ENCODE measurements around the gene NLRP12.
"Not testable (repeated sequence)": the region's sequence is repeated elsewhere in the genome, so short reads cannot be mapped to it uniquely, and the experiment has no call there.

NLRP12 gene

DNA sequence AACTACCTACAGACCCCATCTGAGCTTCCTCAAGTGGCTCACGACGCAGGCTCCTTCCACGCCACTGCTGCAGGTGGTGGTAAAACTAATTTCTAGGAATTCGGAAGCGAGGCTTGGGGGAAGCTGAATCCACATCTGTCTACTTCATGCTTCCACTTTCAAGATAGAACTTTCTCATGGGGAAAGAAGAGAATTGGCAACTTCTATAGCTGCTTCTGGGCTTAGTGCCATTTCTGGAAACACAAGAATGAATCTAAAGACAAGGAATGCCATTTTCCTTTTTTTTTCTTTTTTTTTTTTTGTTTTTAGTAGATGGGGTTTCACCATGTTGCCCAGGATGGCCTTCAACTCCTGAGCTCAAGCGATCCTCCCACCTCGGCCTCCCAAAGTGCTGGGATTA is 2.8 kb upstream of the NLRP12 start:
- no peak for DNase-seq

- no peak for DNase-seq
Measured at GRCh38 chr19:53823380-53824120, 564 bp downstream of the NLRP12 start.

GRCh38 chr19:53819861-53820260 is 4.3 kb downstream of the NLRP12 start:
- no peak for DNase-seq

DNA sequence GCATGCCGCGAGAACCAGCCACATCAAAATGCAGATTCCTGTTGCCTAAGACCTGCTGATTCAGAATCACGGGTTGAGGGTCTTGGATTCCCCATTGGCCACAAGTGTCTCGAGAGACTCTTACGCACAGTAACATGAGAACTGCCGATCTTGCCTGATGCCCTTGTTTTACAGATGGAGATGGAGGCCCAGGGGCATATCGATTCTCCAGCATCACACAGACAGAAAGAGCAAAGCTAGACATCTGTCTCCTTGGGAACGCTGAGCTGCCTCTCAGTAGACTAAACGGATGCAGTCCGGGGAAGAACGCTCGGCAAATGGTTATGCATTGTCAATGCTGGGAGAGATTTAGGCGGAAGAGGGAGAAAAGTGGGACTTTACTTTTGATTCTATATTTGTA is 5.4 kb downstream of the NLRP12 start:
- DNase-seq, result no peak

GRCh38 chr19:53813996-53814395 is 10.1 kb downstream of the NLRP12 start:
- no peak for DNase-seq

GRCh38 chr19:53812335-53812734 is 11.8 kb downstream of the NLRP12 start:
- DNase-seq, result no peak

- no peak for DNase-seq
Measured at GRCh38 chr19:53810891-53811290, 13.2 kb downstream of the NLRP12 start.

DNA sequence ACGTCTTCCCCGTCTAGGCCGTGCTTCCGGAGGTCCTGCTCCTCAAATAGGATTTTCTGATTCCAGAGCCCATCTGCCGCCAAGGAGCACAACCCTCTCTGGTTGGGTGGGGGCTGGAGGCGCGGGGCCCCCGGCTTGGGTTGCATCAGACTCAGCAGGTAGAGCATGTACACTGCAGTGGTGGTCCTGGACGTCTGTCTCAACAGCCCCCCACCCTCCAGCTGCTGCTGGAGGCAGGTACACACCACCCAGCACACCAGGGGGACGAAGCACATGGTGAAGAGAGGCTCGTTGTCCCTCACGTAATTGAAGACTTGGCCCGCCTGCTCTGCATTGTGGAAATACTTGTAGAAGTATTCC is 13.9 kb downstream of the NLRP12 start:
- no peak for DNase-seq

GRCh38 chr19:53809518-53810186 is 14.5 kb downstream of the NLRP12 start:
- DNase-seq, result no peak

DNA sequence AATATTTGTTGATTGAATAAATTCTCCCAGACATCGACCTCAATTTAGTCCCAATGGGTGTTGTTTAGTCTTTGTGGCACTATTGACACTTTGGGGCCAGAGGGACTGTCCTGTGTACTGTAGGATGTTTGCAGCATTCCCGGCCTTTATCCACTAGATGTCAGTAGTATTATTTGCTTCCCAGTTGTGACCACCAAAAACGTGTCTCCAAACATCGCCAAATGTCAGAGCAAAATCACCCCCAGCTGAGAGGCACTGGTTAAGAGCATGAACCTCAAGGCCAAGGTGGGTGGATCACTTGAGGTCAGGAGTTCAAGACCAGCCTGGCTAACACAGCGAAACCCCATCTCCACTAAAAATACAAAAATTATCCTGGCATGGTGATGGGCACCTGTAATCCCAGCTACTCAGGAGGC is 15.4 kb downstream of the NLRP12 start:
- no peak for DNase-seq

DNA sequence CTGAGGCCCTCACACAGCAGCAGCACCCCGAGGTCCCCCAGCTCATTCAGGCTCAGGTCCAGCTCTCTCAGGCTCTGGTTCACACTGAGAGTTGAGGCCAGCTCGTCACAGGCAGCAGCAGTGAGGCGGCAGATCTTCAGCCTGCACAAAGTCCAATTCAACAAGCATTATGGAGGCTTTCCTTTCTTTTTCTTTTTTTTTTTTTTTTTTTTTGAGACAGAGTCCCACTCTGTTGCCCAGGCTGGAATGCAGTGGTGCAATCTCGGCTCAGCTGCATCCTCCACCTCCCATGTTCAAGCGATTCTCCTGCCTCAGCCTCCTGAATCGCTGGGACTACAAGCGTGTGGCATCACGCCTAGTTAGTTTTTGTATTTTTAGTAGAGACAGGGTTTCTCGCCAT is 22.9 kb downstream of the NLRP12 start:
- no peak for DNase-seq

GRCh38 chr19:53795019-53795418 is 29.1 kb downstream of the NLRP12 start:
- DNase-seq, result no peak

DNA sequence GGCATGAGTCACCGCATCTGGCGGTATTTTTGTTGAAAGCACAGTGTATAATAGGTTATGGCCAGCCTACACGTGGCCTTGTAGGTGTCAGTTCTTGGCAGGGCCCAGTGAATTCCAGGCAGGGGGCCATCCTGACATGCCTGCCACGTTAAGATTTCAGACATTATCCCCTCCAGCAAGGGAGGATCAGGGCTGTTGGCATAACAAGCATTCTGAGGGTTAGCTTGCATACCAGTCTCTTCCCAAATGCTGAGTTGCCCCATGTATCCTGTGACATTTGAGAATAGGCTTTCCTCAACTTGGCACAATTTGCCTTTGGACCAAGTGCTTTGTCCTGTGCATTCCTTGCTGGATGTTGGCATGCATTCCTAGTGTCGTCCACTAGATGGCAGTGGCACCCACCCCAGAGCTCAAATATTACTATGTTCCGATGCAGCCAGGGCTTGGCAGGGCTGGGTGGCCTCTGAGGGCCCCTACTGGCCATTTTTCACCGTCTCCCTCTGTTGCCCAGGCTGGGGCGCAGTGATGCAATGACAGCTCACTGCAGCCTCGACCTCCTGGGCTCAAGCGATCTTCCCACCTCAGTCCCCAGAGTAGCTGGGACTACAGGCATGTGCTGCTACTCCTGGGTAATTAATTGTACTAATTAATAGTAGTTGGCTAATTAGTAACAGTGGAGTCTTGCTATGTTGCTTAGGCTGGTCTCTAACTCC is 31.2 kb downstream of the NLRP12 start:
- no peak for DNase-seq

GRCh38 chr19:53789708-53790678 is 34.1 kb downstream of the NLRP12 start:
- no peak for DNase-seq

DNA sequence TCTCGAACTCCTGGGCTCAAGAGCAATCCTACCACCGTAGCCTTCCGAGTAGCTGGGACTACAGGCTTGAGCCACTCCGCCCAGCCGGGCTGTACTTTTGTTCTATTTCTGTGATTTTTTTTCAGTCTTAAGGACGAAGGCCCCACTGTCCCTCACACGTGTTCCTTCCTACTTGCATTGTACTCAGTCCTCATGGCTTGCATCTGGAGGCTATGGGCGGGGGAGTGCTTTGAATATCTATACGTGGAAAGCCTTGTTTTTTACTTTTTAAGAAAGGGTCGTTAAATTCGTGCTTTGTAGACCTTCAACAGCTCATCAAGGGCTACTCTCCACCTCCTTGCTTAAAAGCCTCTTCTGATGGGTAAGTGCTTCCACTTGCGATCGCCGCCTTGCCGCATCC is 36.8 kb downstream of the NLRP12 start:
- no peak for DNase-seq

DNA sequence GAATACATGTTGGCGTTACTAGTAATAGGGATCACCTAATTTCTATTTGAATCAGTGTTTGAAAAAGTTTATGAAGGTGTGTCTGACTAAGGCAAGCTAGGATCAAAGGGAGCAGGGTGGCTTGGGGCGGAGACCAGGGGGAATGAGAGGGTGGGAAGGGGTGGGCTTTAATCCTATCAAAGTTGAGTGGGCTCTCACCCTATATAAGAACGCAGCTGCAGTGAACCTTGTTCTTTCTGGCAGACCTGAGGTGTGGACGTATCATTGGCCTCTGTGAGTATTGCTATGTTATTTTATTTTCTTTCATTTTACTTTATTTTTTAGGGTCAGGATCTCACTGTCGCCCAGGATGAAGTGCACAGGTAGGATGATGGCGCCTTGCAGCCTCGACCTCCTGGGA is 37.4 kb downstream of the NLRP12 start:
- no peak for DNase-seq

- no peak for DNase-seq
Measured at GRCh38 chr19:53785196-53785889, 38.8 kb downstream of the NLRP12 start.

DNA sequence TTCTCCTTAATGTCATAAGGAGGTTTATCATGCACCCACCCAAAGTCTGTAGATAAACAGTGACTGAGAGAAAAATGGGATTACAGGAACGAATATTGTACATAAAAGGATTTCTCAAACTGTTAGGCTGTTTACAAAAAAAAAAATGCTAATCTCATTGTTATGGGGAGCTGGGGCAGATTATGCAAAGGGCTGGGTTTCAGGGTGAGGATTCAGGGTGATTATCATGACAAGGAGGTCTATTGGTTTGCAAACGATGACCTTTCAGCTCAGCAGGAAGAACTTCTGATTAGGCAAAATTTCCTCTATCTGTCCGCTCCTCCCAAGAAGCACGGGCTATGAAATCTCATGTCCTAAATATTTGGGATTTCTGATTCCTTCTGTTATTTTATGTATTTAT is 41.4 kb downstream of the NLRP12 start:
- no peak for DNase-seq

GRCh38 chr19:53781332-53781731 is 42.8 kb downstream of the NLRP12 start:
- DNase-seq, result not testable (repeated sequence)

DNA sequence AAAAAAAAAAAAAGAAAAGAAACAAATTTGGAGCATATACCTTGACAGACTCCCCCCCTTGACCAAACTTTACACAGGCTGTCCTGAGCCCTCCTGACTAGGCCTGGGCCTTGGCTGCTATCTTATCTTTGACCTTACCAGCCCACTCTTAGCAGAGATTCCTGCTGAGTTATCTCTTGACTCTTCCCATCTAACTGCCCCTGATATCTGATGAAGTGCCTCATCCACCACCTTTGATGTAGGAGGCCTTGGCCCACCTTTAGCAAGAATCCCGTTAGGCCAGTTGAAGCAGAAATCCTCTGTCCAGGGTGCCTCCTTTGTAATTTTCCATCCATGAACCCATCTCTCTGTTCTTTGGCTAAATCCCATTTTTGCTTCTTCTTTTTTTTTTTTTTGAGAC is 43.6 kb downstream of the NLRP12 start:
- DNase-seq, result no peak

DNA sequence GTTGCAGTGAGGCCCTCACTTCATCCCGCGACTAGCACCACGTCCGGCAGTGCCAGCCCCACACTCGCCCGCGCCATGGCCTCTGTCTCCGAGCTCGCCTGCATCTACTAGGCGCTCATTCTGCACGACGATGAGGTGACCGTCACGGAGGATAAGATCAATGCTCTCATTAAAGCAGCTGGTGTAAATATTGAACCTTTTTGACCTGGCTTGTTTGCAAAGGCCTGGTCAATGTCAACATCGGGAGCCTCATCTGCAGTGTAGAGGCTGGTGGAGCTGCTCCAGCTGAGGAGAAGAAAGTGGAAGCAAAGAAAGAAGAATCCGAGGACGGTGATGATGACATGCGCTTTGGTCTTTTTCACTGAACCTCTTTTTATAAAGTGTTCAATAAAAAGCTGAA is 48.6 kb downstream of the NLRP12 start:
- DNase-seq, result no peak

DNA sequence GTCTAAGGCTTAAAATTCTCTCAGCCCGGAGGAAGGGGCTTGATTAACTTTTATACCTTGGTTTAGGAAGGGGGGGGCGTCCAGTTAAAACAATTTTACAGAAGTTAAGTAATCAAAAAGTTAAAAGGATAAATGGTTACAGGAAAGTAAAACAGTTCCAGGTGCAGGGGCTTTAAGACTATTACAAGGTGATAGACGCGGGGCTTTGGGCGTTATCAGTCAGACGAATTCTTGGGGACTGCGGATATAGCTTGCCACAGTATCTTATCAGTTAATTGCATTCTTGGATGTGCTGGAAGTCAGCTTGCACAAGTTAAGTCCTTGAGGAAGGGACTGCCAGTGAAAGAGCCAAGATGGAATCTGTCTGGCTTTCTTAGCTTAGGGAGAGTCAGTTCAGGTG is 49.6 kb downstream of the NLRP12 start:
- DNase-seq, result not testable (repeated sequence)
